NCI-H1417 (cell line): ENCODE measurements around the gene CBLC.
"Not testable (repeated sequence)": the region's sequence is repeated elsewhere in the genome, so short reads cannot be mapped to it uniquely, and the experiment has no call there.

ENCODE experiments used
- DNase-seq, 3 experiments: peaks; one replicate each; lab custom pipeline; 2025; lab: John Stamatoyannopoulos, UW

The CBLC gene

DNA sequence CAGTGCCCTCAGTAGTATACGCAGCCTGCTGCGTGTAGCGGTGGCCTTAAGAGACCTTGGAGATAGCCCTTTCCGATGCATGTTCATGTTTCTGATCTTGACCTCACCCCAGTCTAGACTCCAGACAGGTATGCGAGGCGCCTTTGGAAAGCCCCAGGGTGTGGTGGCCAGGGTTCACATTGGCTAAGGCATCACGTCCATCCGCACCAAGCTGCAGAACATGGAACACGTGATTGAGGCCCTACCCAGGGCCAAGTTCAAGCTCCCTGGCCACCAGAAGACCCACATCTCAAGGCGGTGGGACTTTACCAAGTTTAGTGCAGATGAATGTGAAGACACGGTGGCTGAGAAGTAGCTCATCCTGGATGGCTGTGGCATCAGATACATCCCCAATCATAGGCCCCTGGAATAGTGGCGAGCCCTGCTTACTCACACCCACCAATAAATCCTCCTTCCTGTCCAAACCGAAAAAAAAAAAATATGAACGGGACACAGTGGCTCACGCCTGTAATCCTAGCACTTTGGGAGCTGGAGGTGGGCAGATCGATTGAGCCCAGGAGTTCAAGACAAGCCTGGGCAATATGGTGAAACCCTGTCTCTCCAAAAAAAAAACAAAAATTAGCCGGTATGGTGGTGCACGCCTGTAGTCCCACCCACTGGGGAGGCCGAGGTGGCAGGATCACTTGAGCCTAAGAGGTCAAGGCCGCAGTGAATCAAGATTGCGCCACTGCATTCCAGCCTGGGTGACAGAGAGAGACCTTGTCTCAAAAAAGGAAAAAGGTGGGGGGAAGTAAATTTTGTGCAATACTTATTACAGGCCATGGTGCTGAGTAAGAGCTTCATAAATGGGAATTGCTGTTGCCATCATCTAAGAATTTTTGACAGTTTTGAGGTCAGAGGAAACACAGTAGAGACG is 12.4 kb upstream of the CBLC start:
- DNase-seq, result no peak

DNA sequence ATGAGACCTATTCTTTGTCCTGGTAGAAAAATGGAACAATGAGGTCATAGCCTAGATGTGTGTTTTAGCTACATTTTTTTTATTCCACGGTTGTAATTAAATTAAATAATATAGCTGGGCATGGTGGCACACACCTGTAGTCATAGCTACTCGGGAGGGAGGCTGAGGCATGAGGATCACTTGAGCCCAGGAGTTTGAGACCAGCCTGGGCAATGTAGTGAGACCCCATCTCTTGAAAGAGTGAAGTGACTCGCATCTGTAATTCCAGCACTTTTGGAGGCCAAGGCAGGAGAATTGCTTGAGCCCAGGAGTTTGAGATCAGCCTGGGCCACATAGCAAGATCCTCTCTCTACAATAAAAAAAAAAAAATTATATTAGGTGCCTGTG is 11.7 kb upstream of the CBLC start:
- DNase-seq, result no peak

DNA sequence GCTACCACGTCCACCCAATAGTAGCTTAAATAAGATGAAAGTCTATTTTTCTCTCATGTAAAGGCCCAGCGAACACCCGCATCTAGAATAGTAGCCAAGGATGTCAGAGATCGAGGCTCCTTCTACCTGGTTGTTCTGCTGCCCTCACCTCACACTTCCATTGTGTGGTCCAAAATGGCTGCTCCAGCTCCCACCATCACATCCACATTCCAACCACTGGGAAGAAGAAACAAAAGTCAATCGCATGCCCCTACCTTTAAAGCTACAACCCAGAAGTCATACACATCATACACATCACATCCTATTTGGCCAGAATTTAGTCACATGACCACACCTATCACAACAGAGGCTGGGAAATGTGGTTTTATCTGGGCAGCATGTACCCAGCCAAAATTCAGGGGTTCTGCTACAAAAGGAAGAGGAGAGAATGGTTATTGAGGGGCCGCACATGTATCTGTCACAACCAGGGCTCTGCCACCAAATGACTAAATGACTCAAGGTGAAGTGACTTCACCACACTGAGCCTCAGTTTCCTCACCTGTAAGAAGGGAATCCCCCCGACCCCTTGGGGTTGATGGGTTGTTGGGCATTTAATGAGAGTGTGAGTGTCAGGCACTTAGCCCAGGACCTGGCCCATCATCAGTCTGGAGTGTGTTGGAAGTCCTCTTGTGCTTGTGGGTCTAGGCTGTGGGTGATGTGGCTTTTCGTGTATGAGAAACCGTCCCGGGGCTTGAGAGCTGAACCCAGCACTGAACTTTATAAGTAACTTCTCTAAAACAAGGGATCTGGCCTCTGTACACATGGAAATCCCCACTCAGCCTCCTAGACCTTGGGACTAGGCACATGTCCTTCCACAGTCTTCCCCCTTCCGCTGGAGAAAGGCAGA is 10.2 kb upstream of the CBLC start:
- DNase-seq, result no peak

DNA sequence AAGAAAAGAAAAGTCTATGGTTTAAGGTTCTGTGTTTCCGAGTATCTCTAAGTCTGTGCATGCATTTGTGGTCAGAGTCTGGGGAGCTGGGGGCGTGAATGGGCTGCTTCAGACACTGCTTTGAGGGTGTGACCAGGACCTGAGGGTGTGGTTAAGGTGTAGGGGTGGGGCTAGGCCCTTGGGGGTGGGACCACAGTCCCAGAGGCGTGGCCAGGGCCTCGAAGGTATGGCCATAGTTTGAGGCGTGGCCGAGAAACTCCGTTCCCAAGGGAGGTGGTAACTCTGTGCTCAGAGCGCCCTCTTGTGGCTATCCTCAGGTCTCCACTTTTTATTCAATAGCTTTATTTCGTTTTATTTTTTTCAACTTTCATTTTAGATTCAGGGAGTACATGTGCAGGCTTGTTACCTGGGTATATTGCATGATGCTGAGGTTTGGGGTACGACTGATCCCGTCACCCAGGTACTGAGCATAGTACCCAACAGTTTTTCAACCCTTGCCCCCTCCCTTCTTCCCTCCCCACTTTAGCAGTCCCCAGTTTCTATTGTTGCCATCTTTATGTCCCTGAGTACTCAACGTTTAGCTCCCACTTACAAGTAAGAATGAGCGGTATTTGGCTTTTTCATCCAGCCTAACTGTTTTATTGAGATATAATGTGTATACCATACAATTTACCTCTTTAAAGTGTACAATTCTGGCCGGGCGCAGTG is 7.0 kb upstream of the CBLC start:
- DNase-seq, result peak; percentile 71 to 93 (median 81)

DNA sequence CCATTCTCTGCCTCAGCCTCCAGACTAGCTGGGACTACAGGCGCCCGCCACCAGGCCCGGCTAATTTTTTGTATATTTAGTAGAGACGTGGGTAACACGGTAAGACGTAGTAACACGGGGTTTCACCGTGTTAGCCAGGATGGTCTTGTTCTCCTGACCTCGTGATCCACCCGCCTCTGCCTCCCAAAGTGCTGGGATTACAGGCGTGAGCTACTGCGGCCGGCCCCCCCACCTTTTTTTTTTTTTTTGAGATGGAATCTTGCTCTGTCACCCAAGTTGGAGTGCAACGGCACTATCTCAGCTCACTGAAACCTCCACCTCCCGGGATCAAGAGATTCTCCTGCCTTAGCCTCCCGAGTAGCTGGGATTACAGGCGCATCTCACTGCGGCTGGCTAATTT is 5.5 kb upstream of the CBLC start:
- not testable (repeated sequence) for DNase-seq

DNA sequence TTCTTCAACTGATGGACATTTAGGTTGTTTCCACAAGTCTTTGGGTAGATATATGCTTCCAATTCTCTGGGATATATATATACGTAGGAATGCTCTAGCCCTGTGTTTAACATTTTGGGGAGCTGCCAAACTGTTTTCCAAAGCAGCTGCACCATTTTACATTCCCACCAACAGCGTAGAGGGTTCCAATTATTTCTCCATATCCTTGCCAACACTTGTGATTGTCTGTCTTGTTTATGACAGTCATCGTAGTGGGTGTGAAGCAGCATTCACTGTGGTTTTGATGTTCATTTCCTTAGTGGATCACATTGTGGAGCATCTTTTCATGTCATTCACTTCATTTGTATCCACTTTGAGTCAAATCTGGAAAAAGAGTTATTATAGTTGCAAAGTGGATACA is 4.7 kb upstream of the CBLC start:
- no peak for DNase-seq

DNA sequence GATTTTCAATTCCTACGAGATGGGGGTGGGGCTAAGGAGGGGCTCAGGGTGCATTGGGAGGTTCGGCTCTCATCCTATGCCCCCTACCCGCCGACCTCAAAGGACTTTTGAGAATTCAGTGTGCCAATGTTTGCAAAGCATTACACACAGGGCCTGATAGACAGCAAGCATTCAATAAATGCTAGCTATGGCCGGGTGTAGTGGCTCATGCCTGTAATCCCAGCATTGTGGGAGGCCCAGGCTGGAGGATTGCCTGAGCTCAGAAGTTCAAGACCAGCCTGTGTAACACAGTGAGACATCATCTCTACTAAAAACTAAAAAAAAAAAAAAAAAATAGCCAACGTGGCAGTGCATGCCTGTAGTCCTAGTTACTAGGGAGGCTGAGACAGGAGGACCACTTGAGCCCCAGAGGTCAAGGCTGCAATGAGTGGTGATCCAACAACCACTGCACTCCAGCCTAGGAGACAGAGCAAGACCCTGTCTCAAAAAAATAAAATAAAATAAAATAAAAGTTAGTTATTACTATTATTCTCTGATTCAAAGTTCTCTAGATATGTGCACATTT is 1.9 kb upstream of the CBLC start:
- no peak for DNase-seq

DNA sequence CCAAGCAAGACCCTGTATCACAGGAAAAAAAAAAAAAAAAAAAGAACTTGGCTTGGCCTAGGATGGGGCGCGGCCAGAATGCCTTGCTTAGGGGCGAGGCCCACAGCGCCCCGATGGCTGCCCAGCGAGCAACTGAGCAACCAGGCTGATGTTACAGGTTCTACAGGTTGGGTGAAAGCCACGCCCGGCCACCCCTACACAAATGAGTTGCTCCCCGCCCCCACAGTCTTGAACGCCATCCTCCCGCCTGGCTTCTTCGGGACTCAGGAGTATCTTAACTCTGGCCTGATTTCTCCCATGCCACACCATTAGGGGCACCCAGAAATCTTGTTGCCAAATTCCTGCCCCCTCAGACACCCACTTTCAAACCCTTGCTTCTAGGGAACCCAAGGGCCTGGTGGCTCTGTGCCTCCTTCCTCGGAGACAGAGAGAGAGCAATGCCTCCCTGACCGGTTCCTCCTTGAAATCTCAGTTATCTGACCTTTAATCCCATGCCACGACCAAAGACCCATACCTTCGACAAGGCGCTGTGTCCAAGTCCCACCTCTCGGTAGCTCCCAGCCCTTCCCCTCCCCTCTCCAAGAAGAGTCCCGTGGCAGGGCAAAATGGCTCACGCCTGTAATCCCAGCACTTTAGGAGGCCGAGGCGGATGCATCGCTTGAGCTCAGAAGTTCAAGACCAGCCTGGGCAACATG is 1.1 kb upstream of the CBLC start:
- no peak for DNase-seq

DNA sequence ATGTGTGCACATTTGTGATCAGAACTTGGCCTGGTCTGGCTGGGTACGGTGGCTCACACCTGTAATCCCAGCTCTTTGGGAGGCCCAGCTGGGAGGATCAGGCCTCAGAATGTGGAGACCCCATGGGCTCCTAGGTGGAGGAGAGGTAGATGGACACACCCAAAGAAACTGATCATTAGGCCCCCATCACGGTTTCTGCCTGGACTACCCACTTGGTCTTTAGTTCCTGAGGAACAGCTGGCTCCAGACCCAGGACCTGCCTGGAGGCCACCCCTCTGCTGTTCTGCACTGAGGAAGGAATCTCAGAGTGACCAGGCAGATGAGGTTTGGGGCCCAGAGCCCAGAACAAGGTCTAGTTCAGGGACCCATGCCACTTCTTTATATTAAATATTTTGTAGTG is 1.5 kb downstream of the CBLC start:
- DNase-seq, result no peak

DNA sequence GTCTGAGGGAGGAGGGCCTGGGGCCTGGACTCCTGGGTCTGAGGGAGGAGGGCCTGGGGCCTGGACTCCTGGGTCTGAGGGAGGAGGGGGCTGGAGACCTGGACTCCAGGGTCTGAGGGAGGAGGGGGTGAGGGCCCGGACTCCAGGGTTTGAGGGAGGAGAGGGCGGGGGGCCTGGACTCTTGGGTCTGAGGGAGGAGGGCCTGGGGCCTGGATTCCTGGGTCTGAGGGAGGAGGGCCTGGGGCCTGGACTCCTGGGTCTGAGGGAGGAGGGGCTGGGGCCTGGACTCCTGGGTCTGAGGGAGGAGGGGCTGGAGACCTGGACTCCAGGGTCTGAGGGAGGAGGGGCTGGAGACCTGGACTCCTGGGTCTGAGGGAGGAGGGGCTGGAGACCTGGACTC is 4.0 kb downstream of the CBLC start:
- not testable (repeated sequence) for DNase-seq

DNA sequence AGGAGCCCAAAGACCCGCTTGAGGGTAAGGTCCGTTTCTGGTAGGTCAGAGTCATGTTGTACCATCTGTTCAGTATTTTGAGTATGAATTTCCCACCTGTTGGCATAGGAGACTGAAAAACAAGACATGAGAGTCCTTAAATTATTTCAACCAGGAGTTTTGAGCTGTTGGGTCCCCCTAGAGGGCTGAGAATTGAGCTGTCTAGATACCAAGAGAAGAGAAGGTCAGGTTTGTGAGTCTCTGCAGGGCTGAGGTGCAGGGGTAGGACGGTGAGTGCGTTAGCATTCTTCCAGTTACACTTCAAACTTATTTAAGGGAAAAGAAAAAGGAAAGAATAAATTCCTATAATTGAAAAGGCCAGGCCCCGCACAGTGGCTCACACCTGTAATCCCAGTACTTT is 5.0 kb downstream of the CBLC start:
- DNase-seq, result no peak

DNA sequence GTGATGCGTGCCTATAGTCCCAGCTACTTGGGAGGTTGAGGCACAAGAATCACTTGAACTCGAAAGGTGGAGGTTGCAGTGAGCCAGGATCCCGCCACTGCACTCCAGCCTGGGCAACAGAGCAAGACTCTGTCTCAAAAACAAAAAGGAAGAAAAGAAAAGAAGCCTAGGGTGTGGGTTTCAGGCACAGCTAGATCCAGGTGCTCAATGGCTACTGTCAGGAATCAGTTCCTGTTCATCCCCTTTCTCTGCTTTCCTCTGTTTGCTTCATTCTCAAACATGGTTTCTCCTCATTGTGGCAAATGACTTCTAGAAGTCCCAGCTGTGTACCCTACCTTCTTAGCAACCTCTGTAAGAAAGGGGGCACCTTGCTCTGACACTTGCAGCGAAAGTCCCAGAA is 5.9 kb downstream of the CBLC start:
- no peak for DNase-seq

DNA sequence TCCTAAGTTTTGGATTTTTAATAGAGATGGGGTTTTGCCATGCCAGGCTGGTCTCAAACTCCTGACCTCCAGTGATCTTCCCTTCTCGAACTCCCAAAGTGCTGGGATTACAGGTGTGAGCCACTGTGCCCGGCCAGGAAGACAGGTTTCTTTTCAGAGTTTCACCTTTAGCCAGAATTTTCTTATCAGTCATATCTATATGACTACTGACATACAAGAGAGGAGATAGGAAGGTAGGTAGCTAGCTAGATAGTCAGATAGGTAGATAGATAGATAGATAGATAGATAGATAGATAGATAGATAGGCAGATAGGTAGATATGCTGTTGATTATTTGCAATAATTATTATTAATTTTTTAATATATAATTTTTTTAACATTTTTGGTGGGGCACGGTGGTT is 7.6 kb downstream of the CBLC start:
- no peak for DNase-seq

DNA sequence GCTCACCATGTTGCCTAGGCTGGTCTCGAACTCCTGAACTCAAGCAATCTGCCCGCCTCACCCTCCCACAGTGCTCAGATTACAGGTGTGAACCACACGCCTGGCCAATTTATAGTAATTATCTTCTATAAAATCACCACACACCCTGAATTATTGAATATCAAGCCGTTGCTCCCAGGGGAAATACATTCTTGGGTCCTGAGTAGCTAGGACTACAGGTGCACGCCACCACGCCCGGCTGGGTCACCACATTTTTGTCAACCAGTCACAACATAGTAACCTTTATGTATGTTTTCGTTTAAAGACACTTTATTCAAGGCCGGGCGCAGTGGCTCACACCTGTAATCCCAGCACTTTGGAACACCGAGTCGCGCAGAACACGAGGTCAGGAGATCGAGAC is 8.3 kb downstream of the CBLC start:
- no peak for DNase-seq

DNA sequence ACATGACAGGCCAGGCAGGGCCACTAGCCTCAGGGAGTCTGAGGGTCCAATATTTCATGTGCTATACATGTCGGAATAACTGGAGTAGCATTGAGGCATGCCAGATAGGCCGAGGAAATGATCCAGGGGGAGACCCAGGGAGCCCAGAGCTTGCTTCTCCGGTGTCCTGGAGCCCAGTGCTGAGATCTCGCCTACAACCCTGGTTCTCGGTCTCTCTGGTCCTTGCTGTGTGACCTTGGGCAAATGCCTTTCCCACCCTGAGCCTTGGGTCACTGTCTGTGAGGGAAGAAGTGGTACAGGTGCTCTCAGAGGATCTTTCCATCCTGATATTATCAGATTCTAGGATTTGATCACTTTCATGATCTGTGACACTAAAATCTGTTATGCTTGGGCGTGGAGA is 11.3 kb downstream of the CBLC start:
- DNase-seq, result no peak

DNA sequence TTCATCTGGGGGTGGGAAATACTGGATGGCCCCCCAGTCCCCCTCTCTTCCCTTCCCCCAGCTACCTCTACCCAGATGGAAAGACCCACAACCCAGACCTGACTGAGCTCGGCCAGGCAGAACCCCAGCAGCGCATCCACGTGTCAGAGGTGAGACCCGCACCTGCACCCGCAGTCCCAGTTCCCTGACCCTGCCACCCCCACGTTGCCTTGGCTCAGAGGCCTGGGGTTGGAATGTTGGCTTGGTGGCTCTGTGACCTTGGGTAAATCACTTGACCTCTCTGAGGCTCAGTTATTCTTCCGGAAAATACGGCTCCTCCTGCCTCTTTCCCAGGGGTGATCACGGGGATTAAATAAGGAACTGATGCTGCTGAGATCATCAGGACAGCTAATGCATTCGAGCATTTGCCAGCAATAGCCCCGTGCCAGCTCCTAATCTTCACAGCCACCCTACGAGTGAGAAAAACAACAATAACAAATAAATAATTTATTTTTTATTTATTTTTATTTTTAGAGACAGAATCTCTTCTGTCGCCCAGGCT is 12.3 kb downstream of the CBLC start:
- no peak for DNase-seq

DNA sequence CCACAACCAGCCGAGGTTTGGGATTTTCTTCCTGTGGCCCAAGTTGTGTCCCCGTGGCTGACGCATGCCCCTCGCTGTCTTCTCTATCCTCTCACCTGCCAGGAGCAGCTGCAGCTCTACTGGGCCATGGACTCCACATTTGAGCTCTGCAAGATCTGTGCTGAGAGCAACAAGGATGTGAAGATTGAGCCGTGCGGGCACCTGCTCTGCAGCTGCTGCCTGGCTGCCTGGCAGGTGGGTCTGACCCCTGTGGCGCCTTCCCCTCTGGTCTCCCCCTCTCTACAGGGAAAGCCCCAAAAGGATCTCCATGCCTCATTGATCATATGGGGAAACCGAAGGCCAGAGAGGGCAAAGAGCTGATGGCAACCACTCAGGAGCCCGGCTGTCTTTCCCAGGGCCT is 14.6 kb downstream of the CBLC start:
- DNase-seq, result peak in 2 of 3 experiments; percentile 43 to 76

DNA sequence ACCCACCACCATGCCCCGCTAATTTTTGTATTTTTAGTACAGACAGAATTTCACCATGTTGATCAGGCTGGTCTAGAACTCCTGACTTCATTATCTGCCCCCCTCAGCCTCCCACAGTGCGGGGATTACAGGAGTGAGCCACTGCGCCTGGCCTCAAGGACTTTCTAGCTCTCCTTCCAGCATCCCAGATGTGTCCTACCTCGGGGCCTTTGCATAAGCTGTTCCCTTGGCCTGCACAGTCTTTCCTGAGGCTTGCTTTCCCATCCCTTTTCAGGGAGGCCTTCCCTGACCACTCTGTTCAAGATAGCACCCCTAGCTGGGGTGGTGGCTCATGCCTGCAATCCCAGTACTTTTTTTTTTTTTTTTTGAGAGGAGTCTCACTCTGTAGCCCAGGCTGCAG is 16.9 kb downstream of the CBLC start:
- no peak for DNase-seq

DNA sequence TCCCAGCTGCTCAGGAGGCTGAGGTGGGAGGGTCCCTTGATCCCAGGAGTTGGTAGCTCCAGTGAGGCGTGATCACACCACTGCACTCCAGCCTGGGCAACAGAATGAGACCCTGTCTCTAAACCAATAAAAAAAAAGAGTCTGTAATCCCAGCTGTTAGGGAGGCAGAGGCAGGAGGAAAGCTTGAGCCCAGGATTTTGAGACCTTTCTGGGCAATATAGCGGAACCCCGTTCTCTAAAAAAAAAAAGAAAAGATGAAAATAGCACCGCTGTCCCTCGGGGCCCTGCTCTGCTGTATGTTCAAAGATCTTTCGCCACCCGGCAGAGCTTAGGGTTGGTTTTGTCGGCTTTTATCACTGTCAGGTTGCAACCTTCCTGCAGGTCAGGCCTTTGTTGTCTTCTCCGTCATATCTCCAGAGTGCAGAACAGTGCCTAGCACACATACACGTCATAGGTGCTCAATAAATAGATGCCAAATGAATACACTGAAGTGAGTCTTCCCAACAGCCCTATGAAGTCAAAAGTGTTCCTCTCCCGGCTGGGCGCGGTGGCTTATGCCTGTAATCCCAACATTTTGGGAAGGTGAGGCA is 17.8 kb downstream of the CBLC start:
- no peak for DNase-seq

DNA sequence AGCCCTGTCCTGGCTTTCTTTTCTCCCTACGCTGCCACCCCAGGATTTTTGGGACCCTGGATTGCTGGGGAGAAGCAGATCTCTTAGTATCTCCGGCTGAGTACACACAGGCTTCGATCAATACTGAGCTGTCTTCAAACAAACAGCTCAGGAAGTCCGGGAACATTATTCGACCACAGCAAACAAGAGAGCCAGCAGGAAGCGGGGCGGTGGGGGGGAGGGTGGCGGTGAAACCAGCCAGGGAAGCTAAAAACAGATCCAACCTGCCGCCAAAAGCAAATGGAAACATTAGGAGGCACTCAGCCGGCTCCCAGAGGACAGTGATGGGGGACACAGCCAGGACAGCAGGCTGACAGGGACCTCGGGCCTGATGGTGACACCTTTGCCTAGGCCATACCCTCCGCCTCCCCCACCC is 19.0 kb downstream of the CBLC start:
- DNase-seq, result peak; percentile 6 to 89 (median 75)
